ENCODE results near the gene TCF23. TPM values are rescaled to one million over a fixed set of nuclear protein-coding genes. Genes with fewer than 3 reads are reported as not detected.

Gene TCF23
- total RNA-seq, 1 experiment from 2014 or later = not detected

DNA sequence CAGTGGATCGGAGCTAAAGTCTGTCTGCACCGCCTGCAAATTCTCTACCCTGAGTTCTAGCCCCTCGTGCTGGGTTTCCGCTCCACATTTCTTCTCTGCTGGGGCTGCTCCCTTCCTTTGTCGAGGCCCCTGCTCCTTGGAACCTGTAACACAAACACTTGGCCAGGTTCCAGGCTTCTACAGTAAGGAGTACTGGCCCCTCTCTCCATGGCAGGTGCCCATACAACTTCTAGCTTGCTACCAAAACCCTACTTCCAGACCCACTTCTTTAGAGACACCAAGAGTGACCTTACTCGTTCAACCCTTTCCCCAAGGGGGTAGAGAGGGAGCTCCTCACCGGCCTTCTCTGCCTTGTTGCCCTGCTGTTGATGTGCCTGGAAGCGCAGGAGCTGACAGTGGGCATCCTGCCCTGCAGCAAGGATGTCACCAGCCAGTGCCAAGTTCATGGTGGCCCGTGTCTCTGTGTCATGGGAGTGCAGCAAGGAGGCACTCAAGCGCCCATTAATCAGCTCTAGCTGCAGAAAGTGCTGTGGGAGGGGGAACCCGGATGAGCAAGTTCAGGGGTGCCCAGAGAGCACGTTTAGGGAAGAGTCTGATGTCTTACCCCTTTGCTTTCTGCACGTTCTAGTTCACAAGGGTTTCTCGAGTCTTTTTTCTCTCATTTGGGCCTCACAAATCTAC lies 15.5 kb upstream of the TCF23 start:
- Histone ChIP-seq H3K4me3 (ENCODE audit: low read depth, low read length, poor library complexity, severe bottlenecking) (peak overlapping the region; percentile 81), H3K27ac (ENCODE audit: low read depth, low read length, poor library complexity, severe bottlenecking) (peak overlapping the region; percentile 81), H3K27me3 (replicated peaks; ENCODE audit: insufficient read depth, low read depth, low read length, poor library complexity) (no peaks in the 10 kb centered on the region), H3K4me1 (ENCODE audit: insufficient read depth, low read length, poor library complexity, severe bottlenecking) (peaks cover 7% of the 10 kb centered on the region), H3K9me3 (ENCODE audit: low read depth, low read length, poor library complexity, severe bottlenecking) (no peaks in the 10 kb centered on the region), H3K36me3 (ENCODE audit: insufficient read depth, low read length, poor library complexity, severe bottlenecking) (peaks cover 29% of the 10 kb centered on the region)
- no peak for DNase-seq (ENCODE audit: low spot score)
- POLR2A ChIA-PET (ENCODE audit: low non-redundant PET) = no interaction called here
- CTCF ChIA-PET = interaction anchor here (0.6 to 1.2 kb wide), 3 partner anchors 49 to 147 kb away, joined by 3 to 9 read pairs (median 4); no protein-coding TSS in a partner anchor
- intact Hi-C loops (cut with micrococcal nuclease; ENCODE audit: unreplicated experiment) = no loop called here
- BruUV-seq (replicated peaks) = TSS peak; percentile 44
- TF ChIP-seq, protein P1, sequence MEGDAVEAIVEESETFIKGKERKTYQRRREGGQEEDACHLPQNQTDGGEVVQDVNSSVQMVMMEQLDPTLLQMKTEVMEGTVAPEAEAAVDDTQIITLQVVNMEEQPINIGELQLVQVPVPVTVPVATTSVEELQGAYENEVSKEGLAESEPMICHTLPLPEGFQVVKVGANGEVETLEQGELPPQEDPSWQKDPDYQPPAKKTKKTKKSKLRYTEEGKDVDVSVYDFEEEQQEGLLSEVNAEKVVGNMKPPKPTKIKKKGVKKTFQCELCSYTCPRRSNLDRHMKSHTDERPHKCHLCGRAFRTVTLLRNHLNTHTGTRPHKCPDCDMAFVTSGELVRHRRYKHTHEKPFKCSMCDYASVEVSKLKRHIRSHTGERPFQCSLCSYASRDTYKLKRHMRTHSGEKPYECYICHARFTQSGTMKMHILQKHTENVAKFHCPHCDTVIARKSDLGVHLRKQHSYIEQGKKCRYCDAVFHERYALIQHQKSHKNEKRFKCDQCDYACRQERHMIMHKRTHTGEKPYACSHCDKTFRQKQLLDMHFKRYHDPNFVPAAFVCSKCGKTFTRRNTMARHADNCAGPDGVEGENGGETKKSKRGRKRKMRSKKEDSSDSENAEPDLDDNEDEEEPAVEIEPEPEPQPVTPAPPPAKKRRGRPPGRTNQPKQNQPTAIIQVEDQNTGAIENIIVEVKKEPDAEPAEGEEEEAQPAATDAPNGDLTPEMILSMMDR (conservative IDR thresholded peaks at IDR 0.05; ENCODE audit: low read depth, low read length) = no peak
- no peak for TF ChIP-seq EZH2 (IDR thresholded peaks at IDR 0.05; ENCODE audit: borderline replicate concordance, low read depth, low read length, poor library complexity, severe bottlenecking)

DNA sequence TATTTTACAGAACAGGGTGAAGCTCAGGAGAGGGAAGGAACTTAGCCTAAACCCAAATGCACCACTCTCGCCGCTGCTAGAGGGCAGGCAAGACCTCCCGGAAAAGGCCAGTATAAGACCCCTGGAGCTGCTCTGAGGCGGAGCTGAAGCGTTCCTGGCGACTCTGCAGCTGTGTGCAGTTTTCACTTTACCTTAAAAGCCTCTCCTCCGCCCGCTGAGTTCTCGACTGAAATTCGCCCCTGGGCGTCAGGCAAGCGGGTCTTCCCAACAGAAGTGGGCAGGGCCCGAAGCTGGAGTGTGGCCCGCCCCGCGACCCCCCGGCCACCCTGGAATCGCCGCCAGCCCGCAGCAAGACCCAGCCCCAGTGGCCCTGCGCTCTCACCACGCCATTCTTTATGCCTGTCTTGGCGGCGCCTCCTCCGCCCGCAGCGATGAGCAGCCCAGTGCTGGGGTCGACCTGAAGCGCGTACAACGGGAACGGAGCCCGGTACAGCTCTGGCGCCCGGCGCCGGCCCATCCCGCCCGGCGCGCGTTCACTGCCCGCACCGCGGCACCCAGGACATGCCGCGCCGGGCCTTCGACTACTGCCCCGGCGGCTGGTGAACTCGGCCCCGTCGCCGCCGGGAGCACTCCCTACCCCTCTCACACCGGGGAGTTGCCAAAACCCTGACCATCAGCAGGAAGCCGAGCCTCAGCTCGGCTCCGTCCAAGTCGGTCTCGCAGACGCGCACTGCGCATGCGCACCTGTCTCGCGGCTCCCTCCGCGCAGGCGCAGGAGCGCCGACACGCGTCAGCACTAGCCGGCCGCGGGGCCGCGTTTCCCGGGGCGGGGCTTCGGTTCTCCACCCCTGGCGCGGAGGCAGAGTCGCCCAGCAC lies 14.7 kb upstream of the TCF23 start, which contains the start of gene PREB:
PREB (minus strand) TSS at position 732 of the 876 bp plus-strand sequence; CDS start at position 517, 215 bp downstream.
- intact Hi-C loops (cut with micrococcal nuclease; ENCODE audit: unreplicated experiment) = no loop called here

More for the DNA sequence above, 14.7 kb upstream of the TCF23 start, which contains the start of gene PREB:
- H3K27ac ChIP-seq (ENCODE audit: low read depth, low read length, poor library complexity, severe bottlenecking) = peak within 1 kb of the TSS; percentile 81
- H3K9me3 ChIP-seq (ENCODE audit: low read depth, low read length, poor library complexity, severe bottlenecking) = no peaks in the 10 kb centered on the region
- no TSS peak for BruUV-seq (replicated peaks)
- DNase-seq (ENCODE audit: low spot score) = peak; percentile 98
- no peak for TF ChIP-seq EZH2 (IDR thresholded peaks at IDR 0.05; ENCODE audit: borderline replicate concordance, low read depth, low read length, poor library complexity, severe bottlenecking)
- TF ChIP-seq, protein P1 (conservative IDR thresholded peaks at IDR 0.05; ENCODE audit: low read depth, low read length) = peak; percentile 30; the same call in 1 of the 2 replicates
- CTCF ChIA-PET = interaction anchor here (0.6 to 1.2 kb wide), 4 partner anchors 48 to 322 kb away, joined by 3 to 9 read pairs (median 5); no protein-coding TSS in a partner anchor
- peaks cover 7% of the 10 kb centered on the region for H3K4me1 ChIP-seq (ENCODE audit: insufficient read depth, low read length, poor library complexity, severe bottlenecking)
- peak within 1 kb of the TSS; percentile 81 for H3K4me3 ChIP-seq (ENCODE audit: low read depth, low read length, poor library complexity, severe bottlenecking)
- no peaks in the 10 kb centered on the region for H3K27me3 ChIP-seq (replicated peaks; ENCODE audit: insufficient read depth, low read depth, low read length, poor library complexity)
- POLR2A ChIA-PET (ENCODE audit: low non-redundant PET) = no interaction called here
- peaks cover 29% of the 10 kb centered on the region for H3K36me3 ChIP-seq (ENCODE audit: insufficient read depth, low read length, poor library complexity, severe bottlenecking)

Data from A673 (cell line).